ENCODE results near the gene ANK2.

DNA sequence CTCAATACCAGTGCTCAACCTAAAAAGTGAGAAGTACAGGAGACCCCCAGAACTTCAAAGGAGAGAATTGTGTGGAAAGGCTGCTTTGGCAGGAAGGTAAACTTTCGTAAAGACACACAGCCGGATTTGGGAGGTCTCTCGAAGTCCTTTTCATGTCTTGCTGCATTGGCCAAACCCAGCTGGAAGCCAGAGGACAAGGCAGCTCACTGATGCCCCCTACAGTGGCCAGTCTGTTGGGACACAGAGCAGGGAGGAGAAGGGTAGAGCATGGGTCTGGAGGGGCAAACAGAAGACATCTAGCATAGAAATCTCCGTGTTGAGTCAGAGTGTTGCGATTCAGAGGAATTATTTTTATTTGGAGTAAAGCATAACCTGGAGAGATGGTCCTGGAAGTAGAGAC lies 198.9 kb downstream of the ANK2 start:
- TF ChIP-seq GATA3 (IDR thresholded peaks at IDR 0.05; ENCODE audit: low read depth, low read length), result no peak
- TF ChIP-seq GATA2 (IDR thresholded peaks at IDR 0.05; ENCODE audit: low read depth, low read length), result no peak
